CD4-positive, CD25-positive, alpha-beta regulatory T cell (primary cell): ENCODE results near the gene CABLES1. TPM values are rescaled to one million over a fixed set of nuclear protein-coding genes. Genes with fewer than 3 reads are reported as not detected.

Experiments
- ATAC-seq, 2 donors: fragments of 150-1000 bp; cut with Tn5 transposase; one replicate each; pipeline ENCODE4 v1.10.0; 2021; ENCODE audit warnings: low read depth in 2 of 2, moderate number of reproducible peaks in 2 of 2, moderate library complexity in 1 of 2
- DNase-seq, 3 donors: peaks; one replicate each; pipeline versions ENCODE4 v3.0.0 to v3.0.0-alpha.2; 2012 to 2022; ENCODE audit warnings: mixed read lengths in 1 of 3
- H3K27ac ChIP-seq: one replicate; pipeline ENCODE4 v1.7.0; 2013; ENCODE audit warnings: mild to moderate bottlenecking, low read length; ENCODE audit not compliant: insufficient read depth, poor library complexity, severe bottlenecking
- H3K27me3 ChIP-seq: one replicate; pipeline ENCODE4 v1.7.0; 2013; ENCODE audit warnings: low read length; ENCODE audit not compliant: control insufficient read depth, insufficient read depth
- H3K36me3 ChIP-seq: one replicate; pipeline ENCODE4 v1.7.0; 2013; ENCODE audit warnings: mild to moderate bottlenecking, low read length, moderate library complexity; ENCODE audit not compliant: control insufficient read depth, insufficient read depth
- H3K4me1 ChIP-seq: 2 replicates; pipeline ENCODE4 v1.7.0; 2013; ENCODE audit warnings: mild to moderate bottlenecking, low read length; ENCODE audit not compliant: insufficient read depth, control insufficient read depth, poor library complexity, severe bottlenecking
- H3K4me3 ChIP-seq: one replicate; pipeline ENCODE4 v1.7.0; 2013; ENCODE audit warnings: low read depth, mild to moderate bottlenecking, low read length, moderate library complexity
- H3K9me3 ChIP-seq, 2 experiments: 1 replicate in 1 of 2; 2 replicates in 1 of 2; pipeline ENCODE4 v1.7.0; 2013; ENCODE audit warnings: low read length in 2 of 2, mild to moderate bottlenecking in 1 of 2, moderate library complexity in 1 of 2; ENCODE audit not compliant: control insufficient read depth in 2 of 2
- H3K27ac Mint-ChIP-seq, 3 donors: one replicate each; pipeline ENCODE4 v1.8.0; 2020 to 2022; ENCODE audit warnings: mild to moderate bottlenecking in 3 of 3, mixed read lengths in 3 of 3, moderate library complexity in 2 of 3
- H3K27me3 Mint-ChIP-seq: one replicate; pipeline ENCODE4 v1.8.0; 2022; ENCODE audit warnings: mild to moderate bottlenecking, mixed read lengths
- H3K36me3 Mint-ChIP-seq: one replicate; pipeline ENCODE4 v1.8.0; 2020; ENCODE audit warnings: mixed read lengths
- H3K4me1 Mint-ChIP-seq, 4 donors: one replicate each; pipeline ENCODE4 v1.8.0; 2020 to 2022; ENCODE audit warnings: mixed read lengths in 4 of 4, mild to moderate bottlenecking in 1 of 4
- H3K4me3 Mint-ChIP-seq, 4 donors: one replicate each; pipeline ENCODE4 v1.8.0; 2020 to 2022; ENCODE audit warnings: mild to moderate bottlenecking in 4 of 4, mixed read lengths in 4 of 4, moderate library complexity in 3 of 4
- H3K9me3 Mint-ChIP-seq, 7 donors: one replicate each; pipeline ENCODE4 v1.8.0; 2020 to 2022; ENCODE audit warnings: mixed read lengths in 7 of 7, mild to moderate bottlenecking in 3 of 7, moderate library complexity in 2 of 7
- polyA plus RNA-seq, 4 donors: library from polyadenylated mRNA; unstranded; fragments of 300-500 nt; fragmentation: Illumina TruSeq; gene quantifications; one replicate each; pipeline ENCODE4 v1.2.3, GENCODE V29; 2021
- total RNA-seq: library from RNA; stranded (reverse); gene quantifications from one replicate; pipeline ENCODE4 v1.2.3, GENCODE V29; 2022

The CABLES1 gene
- total and polyA plus RNA-seq, 5 donors from 2014 or later, result 0.46 to 5.4 TPM; not detected in 3

DNA sequence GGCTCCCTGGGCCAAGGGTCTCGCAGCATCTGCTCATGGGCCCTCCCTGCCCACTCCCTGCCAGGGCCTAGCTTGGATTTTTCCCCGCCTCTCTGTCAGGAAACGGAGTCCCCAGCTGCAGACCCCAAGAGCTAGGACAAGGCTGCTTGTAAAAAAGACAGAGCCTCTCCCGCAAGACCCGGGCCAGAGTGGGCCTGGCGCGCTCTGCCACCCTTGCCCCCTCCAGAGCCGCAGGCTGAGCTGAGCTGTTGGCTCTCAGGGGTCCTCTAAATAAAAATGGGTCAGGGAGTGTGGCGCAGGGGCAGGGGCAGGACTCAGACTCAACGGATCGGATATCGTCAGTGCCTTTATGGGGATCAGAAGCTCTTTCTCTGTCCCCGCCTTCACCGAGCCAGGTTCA is 112.6 kb downstream of the CABLES1 start:
- H3K4me1 ChIP-seq, result no peaks in the 10 kb centered on the region
- DNase-seq (no peak), ATAC-seq (no peak)
- no peaks in the 10 kb centered on the region for H3K27me3 ChIP-seq
- H3K36me3 Mint-ChIP-seq, result no peaks in the 10 kb centered on the region
- H3K9me3 Mint-ChIP-seq, result peaks cover 0 to 2% (median 0%) of the 10 kb centered on the region in 7 donors
- no peaks in the 10 kb centered on the region for H3K36me3 ChIP-seq
- H3K4me1 Mint-ChIP-seq, result peaks cover 0 to 3% (median 0%) of the 10 kb centered on the region in 4 donors
- no peak overlapping the region for H3K27ac Mint-ChIP-seq
- no peaks in the 10 kb centered on the region for H3K27me3 Mint-ChIP-seq
- no peak overlapping the region for H3K4me3 ChIP-seq
- H3K9me3 ChIP-seq, result no peaks in the 10 kb centered on the region
- no peak overlapping the region for H3K4me3 Mint-ChIP-seq
- no peak overlapping the region for H3K27ac ChIP-seq

DNA sequence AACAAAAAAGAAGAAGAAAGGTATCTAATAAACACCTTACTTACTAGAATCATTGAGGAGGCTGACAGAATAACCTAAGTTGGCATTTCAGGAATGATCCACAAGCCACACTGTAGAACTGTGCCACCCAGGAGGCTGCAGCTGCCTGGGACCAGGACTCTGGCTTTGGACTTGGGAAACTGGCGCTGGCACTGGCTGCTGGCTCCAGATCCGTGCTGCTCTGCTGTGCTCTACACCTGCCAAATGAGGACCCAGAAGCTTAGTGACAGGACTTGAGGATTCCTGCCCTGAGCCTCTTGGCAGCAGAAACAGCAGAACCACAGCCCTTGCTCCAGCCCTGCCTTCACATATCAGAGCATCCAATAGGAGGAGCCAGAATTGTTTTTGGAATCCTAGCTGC is 113.5 kb downstream of the CABLES1 start:
- H3K36me3 Mint-ChIP-seq, result no peaks in the 10 kb centered on the region

DNA sequence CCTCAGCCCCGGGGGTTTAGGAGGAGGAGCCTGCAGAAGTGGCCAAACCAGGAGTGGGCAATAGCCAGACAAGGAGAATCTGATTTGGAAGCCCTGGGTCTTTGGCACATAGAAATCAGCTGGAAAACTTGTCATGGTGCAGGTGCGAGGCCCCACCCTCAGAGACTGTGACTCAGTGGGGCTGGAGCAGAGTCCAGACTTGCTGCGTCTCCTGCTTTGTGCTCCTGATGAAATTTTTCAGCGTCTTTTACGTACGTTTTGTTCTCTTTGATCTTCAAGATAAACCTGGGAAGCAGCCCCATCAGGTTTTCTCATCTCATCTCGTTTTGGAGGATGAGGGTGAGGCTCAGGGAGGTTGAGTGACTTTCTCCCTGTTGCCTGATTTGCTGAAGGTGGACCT is 114.1 kb downstream of the CABLES1 start:
- peaks cover 0 to 3% (median 0%) of the 10 kb centered on the region in 4 donors for H3K4me1 Mint-ChIP-seq
- Histone ChIP-seq H3K9me3 (no peaks in the 10 kb centered on the region), H3K4me3 (no peak overlapping the region), H3K4me1 (no peaks in the 10 kb centered on the region), H3K27me3 (no peaks in the 10 kb centered on the region), H3K27ac (no peak overlapping the region), H3K36me3 (no peaks in the 10 kb centered on the region)
- peaks cover 0 to 2% (median 0%) of the 10 kb centered on the region in 7 donors for H3K9me3 Mint-ChIP-seq
- no peak for ATAC-seq
- H3K36me3 Mint-ChIP-seq, result no peaks in the 10 kb centered on the region
- H3K27ac Mint-ChIP-seq, result peak overlapping the region in 2 of 3 donors; percentile 35 to 59
- DNase-seq, result no peak
- H3K4me3 Mint-ChIP-seq, result no peak overlapping the region
- no peaks in the 10 kb centered on the region for H3K27me3 Mint-ChIP-seq

More for the DNA sequence above, 113.5 kb downstream of the CABLES1 start:
- no peak for DNase-seq
- Histone ChIP-seq H3K4me1 (no peaks in the 10 kb centered on the region), H3K36me3 (no peaks in the 10 kb centered on the region), H3K27ac (no peak overlapping the region), H3K27me3 (no peaks in the 10 kb centered on the region), H3K9me3 (no peaks in the 10 kb centered on the region), H3K4me3 (no peak overlapping the region)
- Mint-ChIP-seq H3K27me3 (no peaks in the 10 kb centered on the region), H3K4me1 (peaks cover 0 to 3% (median 0%) of the 10 kb centered on the region in 4 donors), H3K4me3 (no peak overlapping the region), H3K27ac (no peak overlapping the region), H3K9me3 (peaks cover 0 to 2% (median 0%) of the 10 kb centered on the region in 7 donors)
- ATAC-seq, result no peak

DNA sequence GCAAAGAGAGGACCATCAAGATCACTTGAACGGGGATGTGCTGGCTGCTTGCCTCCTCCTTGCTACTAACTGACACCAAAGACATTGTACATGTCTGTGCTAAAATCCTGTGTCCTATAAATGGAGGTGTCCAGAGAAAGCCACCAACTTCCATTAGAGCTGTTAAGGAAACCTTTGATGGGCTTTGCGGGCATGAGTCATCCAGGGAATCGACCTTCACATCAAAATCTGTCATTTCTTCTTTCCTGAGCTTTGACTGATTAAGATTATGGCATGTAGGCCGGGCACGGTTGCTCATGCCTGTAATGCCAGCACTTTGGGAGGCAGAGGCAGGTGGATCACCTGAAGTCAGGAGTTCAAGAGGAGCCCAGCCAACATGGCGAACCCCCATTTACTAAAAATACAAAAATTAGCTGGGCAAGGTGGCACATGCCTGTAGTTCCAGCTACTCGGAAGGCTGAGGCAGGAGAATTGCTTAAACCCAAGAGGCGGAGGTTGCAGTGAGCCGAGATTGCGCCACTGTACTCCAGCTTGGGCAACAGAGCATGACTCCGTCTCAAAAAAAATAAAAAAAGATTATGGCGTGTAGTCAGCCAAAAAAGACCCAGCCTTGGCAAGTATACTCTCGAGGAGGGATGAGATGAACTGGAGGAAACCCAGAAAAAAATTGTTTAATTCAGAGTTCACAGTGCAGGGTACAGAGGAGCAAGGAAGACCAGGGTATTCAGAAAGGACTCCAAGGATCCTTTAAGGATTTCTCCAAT is 115.8 kb downstream of the CABLES1 start:
- H3K27me3 ChIP-seq, result no peaks in the 10 kb centered on the region
- H3K36me3 ChIP-seq, result no peaks in the 10 kb centered on the region
- Mint-ChIP-seq H3K9me3 (peaks cover 0 to 2% (median 0%) of the 10 kb centered on the region in 7 donors), H3K4me1 (peaks cover 0 to 3% (median 0%) of the 10 kb centered on the region in 4 donors), H3K27ac (peak overlapping the region in 1 of 3 donors; percentile 43), H3K36me3 (no peaks in the 10 kb centered on the region), H3K4me3 (no peak overlapping the region), H3K27me3 (no peaks in the 10 kb centered on the region)
- DNase-seq (no peak), ATAC-seq (no peak)
- H3K4me3 ChIP-seq, result no peak overlapping the region
- H3K4me1 ChIP-seq, result no peaks in the 10 kb centered on the region
- no peak overlapping the region for H3K27ac ChIP-seq
- H3K9me3 ChIP-seq, result no peaks in the 10 kb centered on the region

DNA sequence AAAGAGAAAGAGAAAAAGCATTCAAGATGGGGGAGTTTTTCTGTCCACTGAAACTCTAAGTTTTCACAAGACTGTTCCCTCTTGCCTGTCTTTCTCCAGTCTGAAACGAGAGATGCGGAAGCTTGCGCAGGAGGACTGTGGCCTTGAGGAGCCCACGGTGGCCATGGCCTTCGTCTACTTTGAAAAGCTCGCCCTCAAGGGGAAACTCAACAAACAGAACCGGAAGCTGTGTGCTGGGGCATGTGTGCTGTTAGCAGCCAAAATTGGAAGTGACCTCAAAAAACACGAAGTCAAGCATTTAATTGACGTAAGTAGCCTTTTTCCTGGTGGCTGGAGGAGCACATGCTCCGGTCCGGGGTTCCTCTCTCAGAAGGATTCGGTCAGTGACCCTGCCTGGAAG is 118.3 kb downstream of the CABLES1 start:
- Mint-ChIP-seq H3K36me3 (no peaks in the 10 kb centered on the region), H3K27ac (no peak overlapping the region), H3K9me3 (peaks cover 0 to 2% (median 0%) of the 10 kb centered on the region in 7 donors), H3K4me1 (peaks cover 0 to 12% (median 4%) of the 10 kb centered on the region in 4 donors), H3K4me3 (no peak overlapping the region), H3K27me3 (no peaks in the 10 kb centered on the region)
- H3K27me3 ChIP-seq, result no peaks in the 10 kb centered on the region
- H3K9me3 ChIP-seq, result no peaks in the 10 kb centered on the region
- ATAC-seq (no peak), DNase-seq (no peak)
- no peak overlapping the region for H3K27ac ChIP-seq
- no peaks in the 10 kb centered on the region for H3K36me3 ChIP-seq
- peaks cover 2% of the 10 kb centered on the region for H3K4me1 ChIP-seq
- no peak overlapping the region for H3K4me3 ChIP-seq

- no peak overlapping the region for H3K4me3 Mint-ChIP-seq
- H3K4me1 Mint-ChIP-seq, result peaks cover 0 to 34% (median 15%) of the 10 kb centered on the region in 4 donors
- H3K4me1 ChIP-seq, result peaks cover 21% of the 10 kb centered on the region
- H3K9me3 ChIP-seq, result no peaks in the 10 kb centered on the region
- H3K9me3 Mint-ChIP-seq, result no peaks in the 10 kb centered on the region
- H3K36me3 ChIP-seq, result no peaks in the 10 kb centered on the region
- no peak overlapping the region for H3K4me3 ChIP-seq
- ATAC-seq, result no peak
- H3K36me3 Mint-ChIP-seq, result no peaks in the 10 kb centered on the region
- H3K27me3 Mint-ChIP-seq, result no peaks in the 10 kb centered on the region
- peak overlapping the region in 1 of 3 donors; percentile 15 for H3K27ac Mint-ChIP-seq
- no peak overlapping the region for H3K27ac ChIP-seq
- no peak for DNase-seq
- no peaks in the 10 kb centered on the region for H3K27me3 ChIP-seq
Measured at GRCh38 chr18:23257137-23257536, 121.9 kb downstream of the CABLES1 start.

GRCh38 chr18:23257686-23258565 is 122.6 kb downstream of the CABLES1 start:
- peaks cover 21% of the 10 kb centered on the region for H3K4me1 ChIP-seq
- Mint-ChIP-seq H3K4me3 (no peak overlapping the region), H3K36me3 (no peaks in the 10 kb centered on the region), H3K27ac (peak overlapping the region in 2 of 3 donors; percentile 75 to 81), H3K9me3 (no peaks in the 10 kb centered on the region), H3K4me1 (peaks cover 0 to 34% (median 15%) of the 10 kb centered on the region in 4 donors), H3K27me3 (no peaks in the 10 kb centered on the region)
- no peak overlapping the region for H3K27ac ChIP-seq
- ATAC-seq, result peak in 1 of 2 donors; percentile 18
- H3K9me3 ChIP-seq, result no peaks in the 10 kb centered on the region
- peak in 1 of 3 donors; percentile 41 for DNase-seq
- H3K4me3 ChIP-seq, result no peak overlapping the region
- no peaks in the 10 kb centered on the region for H3K36me3 ChIP-seq
- no peaks in the 10 kb centered on the region for H3K27me3 ChIP-seq
